ENCODE data around the gene MAN1C1. TPM values are rescaled to one million over a fixed set of nuclear protein-coding genes. Genes with fewer than 3 reads are reported as not detected.

Gene MAN1C1
- polyA plus RNA-seq, 1 donor from 2014 or later, result 1.3 TPM

DNA sequence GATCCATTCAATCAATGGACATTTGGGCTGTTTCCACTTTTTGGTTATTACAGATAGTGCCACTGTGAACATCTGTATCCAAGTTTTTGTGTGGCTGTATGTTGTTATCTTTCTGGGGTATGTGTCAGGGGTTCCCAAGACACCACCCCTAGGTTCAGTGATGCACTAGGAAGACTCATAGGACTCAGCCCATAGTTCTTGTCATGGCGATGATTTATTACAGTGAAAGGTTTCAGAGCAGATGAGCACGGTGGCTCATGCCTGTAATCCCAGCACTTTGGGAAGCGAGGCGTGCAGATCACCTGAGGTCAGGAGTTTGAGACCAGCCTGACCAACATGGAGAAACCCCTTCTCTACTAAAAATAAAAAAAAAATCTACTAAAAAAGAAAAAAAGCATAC is 64.1 kb downstream of the MAN1C1 start:
- no peaks in the 10 kb centered on the region for H3K27me3 ChIP-seq (ENCODE audit: insufficient read depth, low read depth, low read length)
- no peak for TF ChIP-seq EZH2 (IDR thresholded peaks at IDR 0.05; ENCODE audit: borderline replicate concordance, insufficient read depth, low read length, poor library complexity, severe bottlenecking)
- TF ChIP-seq SMC3 (conservative IDR thresholded peaks at IDR 0.05; ENCODE audit: poor library complexity), result no peak
- TF ChIP-seq, protein P1, sequence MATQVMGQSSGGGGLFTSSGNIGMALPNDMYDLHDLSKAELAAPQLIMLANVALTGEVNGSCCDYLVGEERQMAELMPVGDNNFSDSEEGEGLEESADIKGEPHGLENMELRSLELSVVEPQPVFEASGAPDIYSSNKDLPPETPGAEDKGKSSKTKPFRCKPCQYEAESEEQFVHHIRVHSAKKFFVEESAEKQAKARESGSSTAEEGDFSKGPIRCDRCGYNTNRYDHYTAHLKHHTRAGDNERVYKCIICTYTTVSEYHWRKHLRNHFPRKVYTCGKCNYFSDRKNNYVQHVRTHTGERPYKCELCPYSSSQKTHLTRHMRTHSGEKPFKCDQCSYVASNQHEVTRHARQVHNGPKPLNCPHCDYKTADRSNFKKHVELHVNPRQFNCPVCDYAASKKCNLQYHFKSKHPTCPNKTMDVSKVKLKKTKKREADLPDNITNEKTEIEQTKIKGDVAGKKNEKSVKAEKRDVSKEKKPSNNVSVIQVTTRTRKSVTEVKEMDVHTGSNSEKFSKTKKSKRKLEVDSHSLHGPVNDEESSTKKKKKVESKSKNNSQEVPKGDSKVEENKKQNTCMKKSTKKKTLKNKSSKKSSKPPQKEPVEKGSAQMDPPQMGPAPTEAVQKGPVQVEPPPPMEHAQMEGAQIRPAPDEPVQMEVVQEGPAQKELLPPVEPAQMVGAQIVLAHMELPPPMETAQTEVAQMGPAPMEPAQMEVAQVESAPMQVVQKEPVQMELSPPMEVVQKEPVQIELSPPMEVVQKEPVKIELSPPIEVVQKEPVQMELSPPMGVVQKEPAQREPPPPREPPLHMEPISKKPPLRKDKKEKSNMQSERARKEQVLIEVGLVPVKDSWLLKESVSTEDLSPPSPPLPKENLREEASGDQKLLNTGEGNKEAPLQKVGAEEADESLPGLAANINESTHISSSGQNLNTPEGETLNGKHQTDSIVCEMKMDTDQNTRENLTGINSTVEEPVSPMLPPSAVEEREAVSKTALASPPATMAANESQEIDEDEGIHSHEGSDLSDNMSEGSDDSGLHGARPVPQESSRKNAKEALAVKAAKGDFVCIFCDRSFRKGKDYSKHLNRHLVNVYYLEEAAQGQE (IDR thresholded peaks at IDR 0.05; ENCODE audit: borderline replicate concordance), result no peak
- TF ChIP-seq RAD21 (conservative IDR thresholded peaks at IDR 0.05), result no peak
- TF ChIP-seq MXI1 (conservative IDR thresholded peaks at IDR 0.05; ENCODE audit: poor library complexity, severe bottlenecking), result no peak
- TF ChIP-seq EP300 (conservative IDR thresholded peaks at IDR 0.05; ENCODE audit: poor library complexity, severe bottlenecking), result no peak
- TF ChIP-seq POLR2AphosphoS5 (IDR thresholded peaks at IDR 0.05), result no peak
- no peak for TF ChIP-seq CTCF (IDR thresholded peaks at IDR 0.05; ENCODE audit: poor library complexity, severe bottlenecking)
- no peak for TF ChIP-seq TAF1 (IDR thresholded peaks at IDR 0.05; ENCODE audit: low read depth)
- no peaks in the 10 kb centered on the region for H3K36me3 ChIP-seq (ENCODE audit: insufficient read depth, low read length)

GRCh38 chr1:25682059-25682601 is 65.5 kb downstream of the MAN1C1 start:
- Histone ChIP-seq H3K4me3 (ENCODE audit: low read length) (no peak overlapping the region), H2AFZ (ENCODE audit: low read depth, low read length) (no peak overlapping the region), H3F3A (ENCODE audit: insufficient read depth, low read length, poor library complexity, severe bottlenecking) (no peaks in the 10 kb centered on the region), H3K27ac (ENCODE audit: low read length) (no peak overlapping the region), H3K27me3 (ENCODE audit: insufficient read depth, low read depth, low read length) (no peaks in the 10 kb centered on the region), H3K9me3 (ENCODE audit: low read length) (no peaks in the 10 kb centered on the region), H4K20me1 (ENCODE audit: insufficient read depth) (no peaks in the 10 kb centered on the region), H3K9ac (ENCODE audit: low read length) (no peak overlapping the region), H3K79me2 (replicated peaks; ENCODE audit: insufficient read depth, low read length) (no peaks in the 10 kb centered on the region), H3K4me2 (ENCODE audit: low read length) (no peak overlapping the region), H3K36me3 (ENCODE audit: insufficient read depth, low read length) (no peaks in the 10 kb centered on the region), H3K9me2 (ENCODE audit: insufficient read depth, low read length) (no peaks in the 10 kb centered on the region)
- TF ChIP-seq EP300 (conservative IDR thresholded peaks at IDR 0.05; ENCODE audit: poor library complexity, severe bottlenecking) (no peak), TAF1 (IDR thresholded peaks at IDR 0.05; ENCODE audit: low read depth) (no peak), RAD21 (conservative IDR thresholded peaks at IDR 0.05) (no peak)
- TF ChIP-seq, protein P1 (IDR thresholded peaks at IDR 0.05; ENCODE audit: borderline replicate concordance), result no peak

More for the DNA sequence above, 64.1 kb downstream of the MAN1C1 start:
- no peaks in the 10 kb centered on the region for H3F3A ChIP-seq (ENCODE audit: insufficient read depth, low read length, poor library complexity, severe bottlenecking)
- no peaks in the 10 kb centered on the region for H3K9me2 ChIP-seq (ENCODE audit: insufficient read depth, low read length)
- H3K79me2 ChIP-seq (replicated peaks; ENCODE audit: insufficient read depth, low read length), result no peaks in the 10 kb centered on the region
- no peak overlapping the region for H2AFZ ChIP-seq (ENCODE audit: low read depth, low read length)
- H3K9ac ChIP-seq (ENCODE audit: low read length), result no peak overlapping the region
- no peak overlapping the region for H3K27ac ChIP-seq (ENCODE audit: low read length)
- H3K4me3 ChIP-seq (ENCODE audit: low read length), result no peak overlapping the region
- H4K20me1 ChIP-seq (ENCODE audit: insufficient read depth), result no peaks in the 10 kb centered on the region
- no peaks in the 10 kb centered on the region for H3K9me3 ChIP-seq (ENCODE audit: low read length)
- H3K4me2 ChIP-seq (ENCODE audit: low read length), result no peak overlapping the region
